Thyroid gland (tissue), 4 donors: ENCODE results near the gene MAP3K7.

Source experiments
- CTCF ChIP-seq, 6 experiments: fragments of 200-600 bp in 3 of 6; fragments of 450-650 bp in 3 of 6; sonication (generic) in 3 of 6; IDR thresholded peaks; one replicate each; pipeline ENCODE4 v1.5.1; 2016 to 2019; ENCODE audit warnings: antibody characterized with exemption in 6 of 6, mild to moderate bottlenecking in 2 of 6, inconsistent platforms in 1 of 6, moderate library complexity in 1 of 6
- POLR2A ChIP-seq, 2 donors: fragments of 450-650 bp; IDR thresholded peaks; one replicate each; pipeline ENCODE4 v1.6.1; 2017; ENCODE audit warnings: antibody characterized with exemption in 2 of 2, mild to moderate bottlenecking in 2 of 2, moderate library complexity in 1 of 2

- no peak for TF ChIP-seq CTCF (IDR thresholded peaks at IDR 0.05)
- TF ChIP-seq POLR2A (IDR thresholded peaks at IDR 0.05), result no peak
Observed at GRCh38 chr6:90619221-90619620, 32.3 kb upstream of the MAP3K7 start.
